AG04450 (cell line): Measurements from ENCODE around the gene PTPN1. TPM values are rescaled to one million over a fixed set of nuclear protein-coding genes. Genes with fewer than 3 reads are reported as not detected.
A peak's percentile ranks its signal among the peaks of the same experiment; 100 is the strongest.
"Not testable (repeated sequence)": the region's sequence is repeated elsewhere in the genome, so short reads cannot be mapped to it uniquely, and the experiment has no call there.

Experiments
- CTCF ChIA-PET: fragments of 300-600, 350-600 bp; formaldehyde crosslinking; extraction: SDS; loops from one replicate; lab custom pipeline; 2022; ENCODE audit warnings: antibody characterized with exemption, inconsistent platforms; lab: Charles Lee
- POLR2A ChIA-PET: fragments of 350-600 bp; formaldehyde crosslinking; extraction: SDS; loops from one replicate; lab custom pipeline; 2021; ENCODE audit warnings: antibody characterized with exemption, inconsistent platforms; lab: Yijun Ruan, JAX
- DNase-seq: peaks from one replicate; pipeline ENCODE4 v3.0.0-alpha.2; 2011; ENCODE audit warnings: low read depth, low spot score
- H3K27ac ChIP-seq: one replicate; pipeline ENCODE4 v1.5.1; 2012; ENCODE audit warnings: low read depth, low read length, control low read depth
- H3K27me3 ChIP-seq: one replicate; pipeline ENCODE4 v1.6.0; 2012; ENCODE audit warnings: low read length; ENCODE audit not compliant: control insufficient read depth, insufficient read depth
- H3K4me3 ChIP-seq: 2 replicates; pipeline ENCODE4 v1.5.1; 2011; ENCODE audit warnings: mild to moderate bottlenecking, low read depth, low read length, control low read depth
- H3K9me3 ChIP-seq: 2 replicates; pipeline ENCODE4 v1.5.1; 2012; ENCODE audit warnings: low read length; ENCODE audit not compliant: control insufficient read depth, insufficient read depth
- CTCF ChIP-seq: IDR thresholded peaks from 2 replicates; pipeline ENCODE4 v1.5.1; 2011; ENCODE audit warnings: low read depth, low read length, control low read depth, inconsistent platforms
- polyA plus RNA-seq: library from polyadenylated mRNA; depleted of rRNA; stranded (reverse); fragments of >200 nt; gene quantifications from 2 replicates; pipeline ENCODE4 v1.2.3, GENCODE V29; 2011

Gene PTPN1
- polyA plus RNA-seq, 1 experiment: 54.7 TPM

- Histone ChIP-seq H3K4me3 (no peak overlapping the region), H3K9me3 (no peaks in the 10 kb centered on the region), H3K27ac (no peak overlapping the region), H3K27me3 (no peaks in the 10 kb centered on the region)
- TF ChIP-seq CTCF: 0 out of 2 replicates have a peak, but pooled peaks have one; percentile 1
- POLR2A ChIA-PET: no interaction called here
- DNase-seq: no peak
- CTCF ChIA-PET: interaction anchor here (1.0 to 1.7 kb wide), 2 partner anchors 12 to 84 kb away, joined by 3 to 5 read pairs; no protein-coding TSS in a partner anchor
Observed at GRCh38 chr20:50504231-50504823, 5.9 kb upstream of the PTPN1 start.

- no peak overlapping the region for H3K27ac ChIP-seq
- peaks cover 5% of the 10 kb centered on the region; the same call in 1 of the 2 replicates for H3K9me3 ChIP-seq
- peak; percentile 4; the same call in 1 of the 2 replicates for TF ChIP-seq CTCF
- H3K27me3 ChIP-seq: no peaks in the 10 kb centered on the region
- CTCF ChIA-PET: no interaction called here
- POLR2A ChIA-PET: no interaction called here
- DNase-seq: no peak
- no peak overlapping the region for H3K4me3 ChIP-seq
Observed at GRCh38 chr20:50506270-50506579, 4.0 kb upstream of the PTPN1 start.

GRCh38 chr20:50507745-50508144 is 2.4 kb upstream of the PTPN1 start:
- DNase-seq, H3K27me3 ChIP-seq, H3K27ac ChIP-seq, POLR2A ChIA-PET, H3K4me3 ChIP-seq, H3K9me3 ChIP-seq, CTCF ChIA-PET: not testable (repeated sequence)

- no peak for DNase-seq
- H3K4me3 ChIP-seq: no peak overlapping the region
- no peak overlapping the region for H3K27ac ChIP-seq
- ChIA-PET CTCF (interaction anchor here (0.6 kb wide), 1 partner anchor 329 kb away, joined by 3 read pairs; no protein-coding TSS in a partner anchor), POLR2A (interaction anchor here (1.0 kb wide), 1 partner anchor 342 kb away, joined by 3 read pairs; no protein-coding TSS in a partner anchor)
- TF ChIP-seq CTCF: no peak
- no peaks in the 10 kb centered on the region for H3K27me3 ChIP-seq
- peaks cover 5% of the 10 kb centered on the region; the same call in 1 of the 2 replicates for H3K9me3 ChIP-seq
Observed at GRCh38 chr20:50508171-50508755, 1.9 kb upstream of the PTPN1 start.

- peak overlapping the region; percentile 62 for H3K27ac ChIP-seq
- DNase-seq: no peak
- no peak for TF ChIP-seq CTCF
- CTCF ChIA-PET: interaction anchor here (0.9 to 2.2 kb wide), 5 partner anchors 46 to 284 kb away, joined by 3 to 11 read pairs (median 4); partner anchors contain the start of gene BCAS4
- POLR2A ChIA-PET: interaction anchor here (0.6 to 1.6 kb wide), 7 partner anchors 23 to 1233 kb away, joined by 3 to 7 read pairs (median 3); no protein-coding TSS in a partner anchor
- peak overlapping the region; percentile 93 for H3K4me3 ChIP-seq
- H3K27me3 ChIP-seq: no peaks in the 10 kb centered on the region
- H3K9me3 ChIP-seq: peaks cover 5% of the 10 kb centered on the region; the same call in 1 of the 2 replicates
Observed at GRCh38 chr20:50510706-50511542, 741 bp downstream of the PTPN1 start.
